Measurements from ENCODE around the gene IL11RA. TPM values are rescaled to one million over a fixed set of nuclear protein-coding genes. Genes with fewer than 3 reads are reported as not detected.

IL11RA gene
- total RNA-seq, 2 experiments from 2014 or later = 16.7 to 20.1 TPM

DNA sequence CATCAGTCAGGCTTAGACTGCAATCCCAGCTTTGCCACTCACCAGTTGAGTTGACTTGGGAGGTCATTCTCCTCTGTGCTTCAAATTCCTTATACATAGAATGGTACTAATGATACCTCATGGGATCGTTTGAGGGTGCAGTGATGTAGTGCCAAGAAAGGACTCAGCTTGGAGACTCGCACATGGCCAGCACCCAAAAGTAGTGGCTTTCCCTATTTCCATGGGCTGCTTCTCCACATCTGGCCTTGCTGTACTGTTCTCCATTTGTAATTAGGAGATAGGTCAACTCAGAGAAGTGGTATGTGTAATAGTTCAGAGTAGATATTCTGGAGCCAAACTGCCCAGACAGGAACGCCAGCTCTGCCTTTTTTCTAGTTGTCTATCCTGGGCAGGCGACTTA is 33.6 kb downstream of the IL11RA start:
- DNase-seq (ENCODE audit: low spot score) = no peak
- CTCF ChIA-PET (ENCODE audit: unreplicated experiment) = interaction anchor here (1.3 kb wide), 1 partner anchor 14 kb away, joined by 4 read pairs; no protein-coding TSS in a partner anchor
- POLR2A ChIA-PET = interaction anchor here (0.8 kb wide), 1 partner anchor 47 kb away, joined by 4 read pairs; no protein-coding TSS in a partner anchor
- Histone ChIP-seq H3K9me3 (ENCODE audit: low read length) (no peaks in the 10 kb centered on the region), H2AFZ (ENCODE audit: low read length) (no peak overlapping the region), H4K20me1 (ENCODE audit: insufficient read depth, low read length) (no peaks in the 10 kb centered on the region), H3K4me2 (ENCODE audit: low read length) (no peak overlapping the region), H3K4me3 (ENCODE audit: low read depth, low read length, poor library complexity, severe bottlenecking) (no peak overlapping the region), H3K36me3 (ENCODE audit: insufficient read depth, low read length) (no peaks in the 10 kb centered on the region), H3K27ac (ENCODE audit: low read depth, low read length, poor library complexity, severe bottlenecking) (no peak overlapping the region), H3K79me2 (ENCODE audit: insufficient read depth, low read depth, low read length) (no peaks in the 10 kb centered on the region), H3K9me2 (ENCODE audit: insufficient read depth, low read length) (no peaks in the 10 kb centered on the region), H3K4me1 (ENCODE audit: insufficient read depth, low read length, poor library complexity, severe bottlenecking) (no peaks in the 10 kb centered on the region)
- no peak for TF ChIP-seq EZH2phosphoT487 (IDR thresholded peaks at IDR 0.05; ENCODE audit: borderline replicate concordance, low read depth, low read length)
- no TSS peak for BruUV-seq (replicated peaks)
- intact Hi-C loops (cut with micrococcal nuclease; ENCODE audit: unreplicated experiment) = no loop called here

DNA sequence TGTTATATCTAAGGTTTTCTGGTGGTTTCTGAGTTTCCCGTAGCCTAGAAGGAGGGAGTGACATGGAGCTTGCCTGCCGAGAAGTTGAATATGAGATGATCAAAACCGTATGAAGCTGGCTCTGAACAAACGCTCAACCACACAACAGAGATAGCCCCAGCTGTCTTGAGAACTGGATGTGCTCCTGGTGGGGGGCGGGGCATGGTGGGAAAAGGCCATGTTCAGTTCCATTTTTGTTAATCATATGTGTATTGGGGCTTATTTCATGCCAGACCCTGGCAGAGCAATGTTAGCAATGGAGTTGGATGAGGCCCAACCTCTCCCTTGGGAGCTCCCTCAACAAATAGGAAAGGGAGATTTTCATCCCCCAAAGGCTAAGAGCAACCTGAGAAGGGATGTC is 34.2 kb downstream of the IL11RA start:
- no peaks in the 10 kb centered on the region for H4K20me1 ChIP-seq (ENCODE audit: insufficient read depth, low read length)
- H3K36me3 ChIP-seq (ENCODE audit: insufficient read depth, low read length) = no peaks in the 10 kb centered on the region
- ChIA-PET POLR2A (interaction anchor here (0.8 kb wide), 1 partner anchor 48 kb away, joined by 4 read pairs; no protein-coding TSS in a partner anchor), CTCF (ENCODE audit: unreplicated experiment) (interaction anchor here (1.3 kb wide), 1 partner anchor 13 kb away, joined by 4 read pairs; no protein-coding TSS in a partner anchor)
- H3K9me3 ChIP-seq (ENCODE audit: low read length) = no peaks in the 10 kb centered on the region
- H3K27ac ChIP-seq (ENCODE audit: low read depth, low read length, poor library complexity, severe bottlenecking) = no peak overlapping the region
- no peaks in the 10 kb centered on the region for H3K4me1 ChIP-seq (ENCODE audit: insufficient read depth, low read length, poor library complexity, severe bottlenecking)
- no peak for DNase-seq (ENCODE audit: low spot score)
- no peak overlapping the region for H3K4me2 ChIP-seq (ENCODE audit: low read length)
- intact Hi-C loops (cut with micrococcal nuclease; ENCODE audit: unreplicated experiment) = no loop called here
- no peaks in the 10 kb centered on the region for H3K79me2 ChIP-seq (ENCODE audit: insufficient read depth, low read depth, low read length)
- H2AFZ ChIP-seq (ENCODE audit: low read length) = no peak overlapping the region
- TF ChIP-seq, protein P1, sequence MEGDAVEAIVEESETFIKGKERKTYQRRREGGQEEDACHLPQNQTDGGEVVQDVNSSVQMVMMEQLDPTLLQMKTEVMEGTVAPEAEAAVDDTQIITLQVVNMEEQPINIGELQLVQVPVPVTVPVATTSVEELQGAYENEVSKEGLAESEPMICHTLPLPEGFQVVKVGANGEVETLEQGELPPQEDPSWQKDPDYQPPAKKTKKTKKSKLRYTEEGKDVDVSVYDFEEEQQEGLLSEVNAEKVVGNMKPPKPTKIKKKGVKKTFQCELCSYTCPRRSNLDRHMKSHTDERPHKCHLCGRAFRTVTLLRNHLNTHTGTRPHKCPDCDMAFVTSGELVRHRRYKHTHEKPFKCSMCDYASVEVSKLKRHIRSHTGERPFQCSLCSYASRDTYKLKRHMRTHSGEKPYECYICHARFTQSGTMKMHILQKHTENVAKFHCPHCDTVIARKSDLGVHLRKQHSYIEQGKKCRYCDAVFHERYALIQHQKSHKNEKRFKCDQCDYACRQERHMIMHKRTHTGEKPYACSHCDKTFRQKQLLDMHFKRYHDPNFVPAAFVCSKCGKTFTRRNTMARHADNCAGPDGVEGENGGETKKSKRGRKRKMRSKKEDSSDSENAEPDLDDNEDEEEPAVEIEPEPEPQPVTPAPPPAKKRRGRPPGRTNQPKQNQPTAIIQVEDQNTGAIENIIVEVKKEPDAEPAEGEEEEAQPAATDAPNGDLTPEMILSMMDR (conservative IDR thresholded peaks at IDR 0.05; ENCODE audit: low read length) = no peak
- no peak for TF ChIP-seq EZH2phosphoT487 (IDR thresholded peaks at IDR 0.05; ENCODE audit: borderline replicate concordance, low read depth, low read length)
- BruUV-seq (replicated peaks) = no TSS peak
- no peak overlapping the region for H3K4me3 ChIP-seq (ENCODE audit: low read depth, low read length, poor library complexity, severe bottlenecking)
- H3K9me2 ChIP-seq (ENCODE audit: insufficient read depth, low read length) = no peaks in the 10 kb centered on the region

DNA sequence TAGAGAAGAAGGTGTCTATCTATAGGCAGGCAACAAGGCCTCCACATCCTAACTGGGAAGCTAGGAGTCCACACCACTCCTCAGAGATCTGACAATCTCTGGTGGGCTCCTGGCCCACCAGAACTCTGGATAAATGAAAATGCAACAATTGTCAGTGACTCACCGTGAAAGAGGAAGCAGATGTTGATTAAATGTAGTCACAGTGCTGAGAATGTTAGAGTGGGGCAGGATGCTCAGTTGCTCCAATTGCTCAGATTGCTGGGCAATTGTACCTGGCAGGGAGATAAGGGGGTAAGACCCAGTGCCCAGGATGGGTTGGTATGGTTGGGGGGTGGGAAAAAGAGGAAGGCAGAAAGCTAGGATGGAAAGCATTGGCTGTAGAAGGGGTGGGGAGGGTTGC is 34.7 kb downstream of the IL11RA start:
- ChIA-PET CTCF (ENCODE audit: unreplicated experiment) (interaction anchor here (0.6 kb wide), 1 partner anchor 8 kb away, joined by 3 read pairs; no protein-coding TSS in a partner anchor), POLR2A (no interaction called here)
- TF ChIP-seq EZH2phosphoT487 (IDR thresholded peaks at IDR 0.05; ENCODE audit: borderline replicate concordance, low read depth, low read length) = no peak
- TF ChIP-seq, protein P1 (conservative IDR thresholded peaks at IDR 0.05; ENCODE audit: low read length) = no peak
- BruUV-seq (replicated peaks) = no TSS peak
- Histone ChIP-seq H3K4me2 (ENCODE audit: low read length) (no peak overlapping the region), H3K4me1 (ENCODE audit: insufficient read depth, low read length, poor library complexity, severe bottlenecking) (no peaks in the 10 kb centered on the region), H3K9me3 (ENCODE audit: low read length) (no peaks in the 10 kb centered on the region), H3K9me2 (ENCODE audit: insufficient read depth, low read length) (no peaks in the 10 kb centered on the region), H2AFZ (ENCODE audit: low read length) (no peak overlapping the region), H3K36me3 (ENCODE audit: insufficient read depth, low read length) (no peaks in the 10 kb centered on the region), H3K79me2 (ENCODE audit: insufficient read depth, low read depth, low read length) (no peaks in the 10 kb centered on the region), H4K20me1 (ENCODE audit: insufficient read depth, low read length) (no peaks in the 10 kb centered on the region), H3K27ac (ENCODE audit: low read depth, low read length, poor library complexity, severe bottlenecking) (no peak overlapping the region), H3K4me3 (ENCODE audit: low read depth, low read length, poor library complexity, severe bottlenecking) (no peak overlapping the region)
- intact Hi-C loops (cut with micrococcal nuclease; ENCODE audit: unreplicated experiment) = no loop called here
- DNase-seq (ENCODE audit: low spot score) = no peak

Measured in OCI-LY7 (cell line).